Activated effector memory CD4-positive, alpha-beta T cell treated with anti-CD3 and anti-CD28 coated beads, Interleukin-2, amount 50 U/mL, for 16 hours (primary cell): ENCODE results near the gene CDRT4.

Experiments
- DNase-seq: peaks from one replicate; pipeline ENCODE4 v3.0.0-alpha.2; 2020

Gene CDRT4

GRCh38 chr17:15431196-15431595 lies 36.2 kb downstream of the CDRT4 start:
- no peak for DNase-seq

GRCh38 chr17:15424521-15424920 lies 42.9 kb downstream of the CDRT4 start:
- no peak for DNase-seq

DNA sequence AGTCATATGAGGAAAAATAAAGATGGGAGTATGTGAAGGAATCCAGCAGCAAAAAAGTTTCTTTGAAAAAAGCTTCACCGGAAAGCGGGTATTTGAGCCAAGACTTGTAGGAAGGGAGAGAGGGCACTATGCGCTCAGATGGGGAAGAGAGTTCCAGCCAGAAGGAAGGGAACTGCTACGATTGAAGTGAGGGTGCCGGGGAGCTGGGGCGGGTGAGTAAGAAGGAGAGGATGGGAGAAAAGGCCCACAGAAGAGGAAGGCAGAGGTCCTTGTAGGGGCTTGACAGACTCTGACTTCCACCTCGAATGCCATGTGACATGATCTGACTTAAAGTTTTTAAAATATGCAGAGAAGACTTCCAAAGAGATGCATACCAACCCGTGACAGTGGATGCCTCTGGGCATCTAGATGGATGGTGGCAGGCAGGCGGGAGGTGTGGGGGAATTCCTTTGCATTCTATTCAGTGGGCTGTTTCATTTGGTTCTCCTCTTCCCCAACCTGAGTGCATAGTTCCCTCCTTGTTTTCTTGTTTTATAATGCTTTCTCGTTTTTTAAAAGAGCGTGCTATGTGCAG lies 44.9 kb downstream of the CDRT4 start:
- no peak for DNase-seq

- no peak for DNase-seq
These were observed 48.6 kb downstream of the CDRT4 start for GRCh38 chr17:15418781-15419180.

GRCh38 chr17:15414532-15415306 lies 52.7 kb downstream of the CDRT4 start:
- no peak for DNase-seq

DNA sequence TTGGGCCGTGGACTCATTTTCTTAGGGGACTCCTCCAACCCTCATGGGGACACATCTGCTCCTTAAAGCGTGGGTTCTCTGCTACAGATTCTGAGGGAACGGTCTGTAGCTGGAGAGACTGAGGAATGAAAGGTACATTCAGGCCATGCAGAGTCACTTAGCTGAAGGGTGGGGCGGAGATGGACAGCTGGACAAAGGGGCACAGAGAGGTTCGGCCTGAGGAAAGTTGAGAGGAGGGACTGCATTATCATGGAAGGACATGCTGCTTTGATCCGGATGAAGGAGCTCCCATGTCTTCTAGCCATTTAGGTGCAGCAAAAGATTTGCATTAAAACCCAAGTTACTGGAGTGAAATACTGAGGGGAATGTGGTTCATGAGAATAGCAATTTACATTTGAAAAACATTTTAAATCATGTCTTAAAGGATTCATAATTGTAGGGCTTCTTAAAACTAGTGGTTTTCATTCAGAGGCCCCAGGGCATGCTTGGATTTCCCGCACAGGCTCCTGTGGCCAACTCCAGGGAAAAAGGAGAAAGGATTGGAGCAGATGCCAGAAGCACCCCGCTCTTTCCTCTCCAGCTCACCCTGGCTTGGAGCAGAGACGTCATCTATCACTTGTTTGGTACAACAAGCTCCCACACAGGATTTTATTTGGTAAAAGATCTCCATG lies 54.2 kb downstream of the CDRT4 start:
- DNase-seq, result no peak

DNA sequence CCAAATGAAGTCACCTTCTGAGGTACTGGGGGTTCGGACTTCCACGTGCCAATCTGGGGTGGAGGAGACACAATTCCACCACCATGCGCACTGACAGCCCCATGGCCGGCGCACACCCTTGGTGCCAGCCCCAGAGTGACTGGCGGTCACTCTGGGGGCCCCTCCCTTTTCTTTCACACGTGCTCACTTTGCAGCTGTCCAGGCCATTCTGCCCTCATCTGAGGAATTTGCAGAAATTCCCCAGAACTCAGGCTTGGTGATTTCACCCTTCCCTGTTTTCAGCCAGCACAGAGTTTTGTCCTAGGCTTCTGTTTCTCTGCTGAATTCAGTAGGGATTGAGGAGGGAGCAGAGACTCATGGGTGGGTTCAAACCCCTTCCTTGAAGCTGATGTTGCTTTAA lies 54.8 kb downstream of the CDRT4 start:
- no peak for DNase-seq

DNA sequence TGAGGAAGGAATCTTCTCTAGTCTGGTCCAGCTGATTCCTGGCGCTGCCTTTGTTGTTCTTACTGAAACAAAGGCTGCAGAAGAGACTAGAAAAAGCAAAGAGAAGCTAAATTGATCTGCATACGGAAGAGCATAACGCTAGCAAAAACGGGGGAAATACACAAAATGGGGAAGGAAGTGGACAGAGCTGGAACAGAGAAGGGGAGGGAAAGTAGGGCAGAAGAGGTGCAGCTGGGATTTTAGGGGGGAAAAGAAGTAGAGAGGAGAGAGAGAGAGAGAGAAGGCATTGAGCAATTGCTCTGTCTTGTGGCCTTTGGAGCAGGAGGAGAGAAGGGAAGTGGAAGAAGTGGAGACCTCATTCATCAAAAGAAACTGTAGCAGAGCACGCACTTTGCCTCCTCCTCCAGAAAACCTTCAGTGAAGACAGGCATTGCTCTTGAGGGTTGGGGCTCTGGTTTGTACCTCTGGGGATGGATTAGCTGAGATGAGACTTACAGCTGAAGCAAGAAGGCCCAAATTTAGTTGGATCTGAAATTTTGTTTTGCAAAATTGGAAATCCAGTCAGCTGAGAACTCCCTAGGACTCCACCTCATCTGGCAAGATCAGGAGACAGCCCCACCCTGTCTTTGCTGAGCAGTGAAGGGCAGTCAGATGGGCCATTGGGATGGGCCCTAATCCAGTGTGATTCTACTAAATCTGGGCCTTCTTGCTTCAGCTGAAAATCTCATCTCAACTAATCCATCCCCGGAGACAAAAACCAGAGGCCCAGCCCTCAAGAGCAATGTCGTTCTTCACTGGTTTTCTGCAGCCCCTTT lies 55.8 kb downstream of the CDRT4 start:
- DNase-seq, result no peak

GRCh38 chr17:15409721-15410250 lies 57.6 kb downstream of the CDRT4 start:
- no peak for DNase-seq

DNA sequence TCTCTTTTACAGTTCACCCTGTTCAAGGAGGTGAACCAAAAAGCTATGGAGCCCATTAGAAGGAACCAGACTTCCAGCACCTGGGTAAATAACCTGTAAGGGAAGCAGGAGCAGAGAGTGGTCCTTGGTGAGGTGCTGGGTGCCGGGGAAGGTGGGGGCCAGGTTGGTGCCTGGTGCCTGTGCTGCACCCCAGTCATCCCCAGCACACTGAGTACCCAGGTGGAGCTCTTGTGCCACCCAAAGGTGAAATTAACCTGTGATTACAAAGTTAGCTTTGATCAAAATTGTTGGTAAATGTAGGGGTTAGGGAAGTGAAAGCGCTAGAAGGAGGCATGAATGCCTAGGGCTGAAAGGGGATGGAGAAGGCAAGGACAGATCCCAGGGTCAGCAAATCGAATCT lies 58.6 kb downstream of the CDRT4 start:
- no peak for DNase-seq

GRCh38 chr17:15406081-15406480 lies 61.3 kb downstream of the CDRT4 start:
- no peak for DNase-seq

DNA sequence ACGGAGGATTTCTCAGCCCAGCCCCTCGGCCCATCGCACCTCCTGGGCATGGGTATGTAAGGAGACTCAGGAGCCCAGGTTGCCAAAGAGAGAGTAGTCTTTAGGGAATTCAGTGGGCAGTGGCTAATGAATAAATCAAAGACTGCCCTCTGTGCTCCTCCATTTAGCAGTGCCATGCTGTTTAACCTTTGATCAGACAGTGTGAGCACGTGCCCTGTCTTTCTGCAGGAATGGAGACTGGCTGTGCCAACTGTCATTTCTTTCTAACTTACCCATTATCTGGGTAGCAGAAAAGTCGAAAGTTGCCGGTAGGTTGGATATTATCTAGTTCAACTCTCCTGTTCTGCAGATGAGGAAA lies 62.4 kb downstream of the CDRT4 start:
- no peak for DNase-seq

DNA sequence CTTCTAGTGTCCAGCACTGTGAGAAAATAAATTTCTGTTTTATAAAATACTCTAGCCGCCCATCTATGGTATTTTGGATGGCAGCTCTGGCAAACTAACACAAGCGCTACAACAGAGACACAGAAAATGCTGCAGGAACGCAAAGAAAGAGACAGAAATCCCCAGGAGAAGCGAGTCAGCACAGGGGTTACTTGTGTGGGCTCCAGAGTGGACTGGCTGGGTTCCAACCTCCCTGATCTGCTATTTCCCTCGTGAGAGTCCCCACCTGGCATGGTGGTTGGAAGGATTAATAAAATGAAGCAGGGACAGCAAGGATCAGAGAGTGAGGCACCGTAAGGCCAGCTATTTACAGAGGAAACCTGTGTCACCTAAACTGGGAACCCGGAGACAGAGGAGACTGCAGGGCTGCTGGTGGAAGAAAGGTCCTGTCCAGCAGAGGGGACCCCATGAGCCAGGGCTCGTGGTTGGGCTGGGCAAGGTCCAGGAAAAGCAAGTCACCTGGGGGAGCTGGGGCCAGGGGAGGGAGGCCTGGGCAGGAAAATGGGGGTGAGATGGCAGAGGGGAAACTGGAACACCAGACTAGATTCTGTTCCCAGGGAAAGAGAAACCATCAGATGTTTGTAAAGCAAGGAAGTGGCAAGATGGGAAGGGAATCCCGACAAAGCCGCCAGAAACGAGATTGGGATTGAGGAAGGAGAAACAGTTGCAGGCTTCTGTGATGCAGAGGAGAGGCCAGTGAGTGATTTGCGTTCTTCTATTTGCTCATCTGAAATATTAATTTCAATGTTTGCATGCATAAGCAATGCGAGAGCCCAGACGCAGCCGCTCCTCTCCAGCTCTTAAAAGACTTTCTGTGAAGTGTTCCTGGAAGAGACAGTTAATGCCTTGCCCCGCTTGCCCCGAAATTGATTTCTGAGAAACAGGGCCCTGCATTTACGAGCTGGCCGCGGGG lies 63.0 kb downstream of the CDRT4 start:
- DNase-seq, result no peak

DNA sequence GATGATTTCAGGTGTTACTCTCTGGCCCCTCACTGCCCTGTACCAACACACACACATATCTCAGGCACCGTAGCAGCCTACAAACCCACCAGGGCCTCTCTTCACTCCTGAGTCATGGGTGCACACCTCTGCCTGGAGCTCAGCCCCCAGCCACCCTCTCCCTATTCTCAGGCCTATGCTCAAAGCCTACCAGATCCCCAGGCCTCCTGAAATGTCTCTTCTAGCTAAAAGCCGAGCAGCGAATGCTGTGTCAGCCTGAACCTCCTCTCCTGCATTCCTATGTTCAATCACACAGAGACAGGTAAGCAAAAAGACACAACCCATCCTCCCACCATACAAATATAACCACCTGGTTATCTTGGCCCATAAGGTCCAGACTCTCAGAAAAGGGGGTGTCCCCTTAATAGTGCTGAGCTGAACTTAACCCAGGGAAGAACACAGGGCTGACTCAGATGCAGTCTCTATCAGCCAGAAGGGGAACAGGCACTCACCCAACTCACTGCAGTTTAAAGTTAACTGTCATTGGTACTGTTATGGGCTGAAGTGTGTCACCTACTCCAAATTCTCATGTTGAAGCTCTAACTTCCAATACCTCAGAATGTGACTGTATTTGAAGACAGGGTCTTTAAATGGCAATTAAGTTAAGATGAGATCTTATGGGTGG lies 64.0 kb downstream of the CDRT4 start:
- no peak for DNase-seq

GRCh38 chr17:15399443-15399842 lies 68.0 kb downstream of the CDRT4 start:
- no peak for DNase-seq

DNA sequence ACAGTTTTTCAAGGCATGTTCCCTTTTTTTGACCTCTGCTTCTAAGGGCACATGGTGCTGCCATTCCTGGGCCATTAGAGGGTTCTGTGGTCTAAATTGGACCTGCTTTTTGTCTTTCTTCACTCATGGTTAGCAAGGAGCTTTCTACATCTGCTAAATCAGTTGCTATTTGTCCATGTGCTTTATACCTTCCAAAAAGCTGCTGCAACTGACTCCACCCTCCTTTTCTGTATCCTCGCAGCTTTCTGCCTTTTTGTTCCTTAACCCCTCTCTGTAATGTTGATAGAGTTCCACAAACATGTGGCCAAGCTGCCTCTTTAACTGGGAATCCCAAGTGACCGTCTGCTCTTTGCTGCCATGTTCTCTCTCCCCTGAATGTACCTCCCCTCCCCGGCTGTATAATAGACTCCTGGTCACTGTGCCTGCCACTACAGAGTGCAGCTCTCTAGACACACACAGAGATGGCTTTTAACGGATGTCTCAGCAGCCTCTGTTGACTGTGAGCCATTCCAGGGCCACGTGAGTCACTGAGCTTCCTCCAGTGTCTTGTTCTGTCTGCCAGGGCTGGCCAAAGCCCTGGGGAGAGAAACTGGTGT lies 68.6 kb downstream of the CDRT4 start:
- no peak for DNase-seq

GRCh38 chr17:15398291-15398690 lies 69.1 kb downstream of the CDRT4 start:
- DNase-seq, result no peak

DNA sequence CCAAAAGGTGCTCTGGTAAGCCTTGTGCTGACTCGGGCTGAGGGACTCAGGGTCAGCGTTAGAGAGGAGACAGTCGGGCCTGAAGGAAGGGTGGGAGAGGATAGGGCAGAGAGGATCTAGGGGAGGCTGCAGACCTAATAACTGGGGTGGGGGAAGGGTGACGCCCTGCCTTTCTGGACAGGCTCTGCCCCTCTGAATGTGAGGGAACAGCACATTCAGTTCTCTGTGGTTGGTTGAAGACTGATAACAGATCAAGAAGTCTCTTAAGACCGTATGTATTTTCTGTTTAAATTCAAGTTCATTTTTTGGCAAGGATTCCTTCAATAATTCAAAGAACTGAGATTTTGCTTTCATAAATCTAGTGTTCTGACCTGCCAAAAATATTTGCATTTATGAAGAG lies 69.8 kb downstream of the CDRT4 start:
- DNase-seq, result no peak

GRCh38 chr17:15395091-15395490 lies 72.3 kb downstream of the CDRT4 start:
- no peak for DNase-seq

DNA sequence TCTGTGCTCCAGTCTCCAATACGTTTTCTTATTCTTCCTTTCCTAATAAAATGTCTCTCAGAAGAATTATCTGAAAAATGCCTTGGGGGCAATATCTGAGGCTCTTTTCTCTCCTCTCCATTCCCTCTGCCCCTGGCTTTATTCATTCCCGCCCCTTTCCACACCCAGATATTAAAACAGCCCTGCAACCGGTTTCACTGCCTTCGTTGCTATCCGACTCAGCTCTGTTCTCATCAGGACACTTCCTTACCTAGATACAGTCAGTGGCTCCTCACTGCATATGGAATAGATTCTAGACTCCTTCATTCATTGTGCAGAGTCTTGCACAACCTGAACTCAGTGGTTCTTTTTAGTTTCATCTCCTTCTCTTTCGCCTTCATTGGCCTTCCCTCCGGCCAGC lies 74.0 kb downstream of the CDRT4 start:
- DNase-seq, result no peak

GRCh38 chr17:15392326-15392741 lies 75.1 kb downstream of the CDRT4 start:
- no peak for DNase-seq
